ENCODE measurements around the gene SDCCAG8.

DNA sequence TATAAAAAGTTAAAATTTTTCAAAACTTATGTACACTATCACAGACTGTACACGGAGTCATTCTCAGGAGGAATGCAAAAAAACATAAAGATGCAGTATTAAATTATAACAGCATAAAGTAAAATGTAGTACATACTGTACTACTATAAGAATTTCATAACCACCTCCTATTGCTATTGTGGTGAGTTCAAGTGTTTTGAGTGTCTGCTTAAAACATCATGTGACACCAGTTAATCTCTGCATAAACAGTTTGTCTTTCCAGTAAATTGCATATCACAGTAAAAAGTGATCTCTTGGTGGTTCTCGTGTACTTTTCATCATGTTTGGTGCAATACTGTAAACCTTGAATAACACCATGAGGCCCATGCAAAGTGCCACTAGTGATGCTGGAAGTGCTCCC is 45.2 kb downstream of the SDCCAG8 start:
- TF ChIP-seq, protein P1, sequence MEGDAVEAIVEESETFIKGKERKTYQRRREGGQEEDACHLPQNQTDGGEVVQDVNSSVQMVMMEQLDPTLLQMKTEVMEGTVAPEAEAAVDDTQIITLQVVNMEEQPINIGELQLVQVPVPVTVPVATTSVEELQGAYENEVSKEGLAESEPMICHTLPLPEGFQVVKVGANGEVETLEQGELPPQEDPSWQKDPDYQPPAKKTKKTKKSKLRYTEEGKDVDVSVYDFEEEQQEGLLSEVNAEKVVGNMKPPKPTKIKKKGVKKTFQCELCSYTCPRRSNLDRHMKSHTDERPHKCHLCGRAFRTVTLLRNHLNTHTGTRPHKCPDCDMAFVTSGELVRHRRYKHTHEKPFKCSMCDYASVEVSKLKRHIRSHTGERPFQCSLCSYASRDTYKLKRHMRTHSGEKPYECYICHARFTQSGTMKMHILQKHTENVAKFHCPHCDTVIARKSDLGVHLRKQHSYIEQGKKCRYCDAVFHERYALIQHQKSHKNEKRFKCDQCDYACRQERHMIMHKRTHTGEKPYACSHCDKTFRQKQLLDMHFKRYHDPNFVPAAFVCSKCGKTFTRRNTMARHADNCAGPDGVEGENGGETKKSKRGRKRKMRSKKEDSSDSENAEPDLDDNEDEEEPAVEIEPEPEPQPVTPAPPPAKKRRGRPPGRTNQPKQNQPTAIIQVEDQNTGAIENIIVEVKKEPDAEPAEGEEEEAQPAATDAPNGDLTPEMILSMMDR (IDR thresholded peaks at IDR 0.05), result no peak
- TF ChIP-seq EP300 (IDR thresholded peaks at IDR 0.05), result no peak
- TF ChIP-seq POLR2A (IDR thresholded peaks at IDR 0.05), result no peak
- TF ChIP-seq POLR2AphosphoS5 (IDR thresholded peaks at IDR 0.05), result no peak

Data from suprapubic skin (tissue), 4 donors.